Panc1 (cell line): ENCODE results near the gene TIMM22. TPM values are rescaled to one million over a fixed set of nuclear protein-coding genes. Genes with fewer than 3 reads are reported as not detected.

ENCODE experiments used
- ATAC-seq: fragments of 200-7000 bp; cut with Tn5 transposase; 2 replicates; pipeline ENCODE4 v1.9.1; 2020; ENCODE audit warnings: mild to moderate bottlenecking, moderate library complexity
- BruUV-seq: library from RNA; stranded (reverse); fragments of 400-500 nt; replicated peaks from 2 replicates; lab custom pipeline; 2021; lab: Mats Ljungman, UMichigan
- CTCF ChIA-PET: fragments of 300-600 bp; sonication (Branson Sonifier 250); formaldehyde crosslinking; loops from one replicate; lab custom pipeline; 2022; ENCODE audit warnings: antibody characterized with exemption; lab: Charles Lee
- POLR2A ChIA-PET: fragments of 300-600 bp; sonication (Branson Sonifier 250); formaldehyde crosslinking; loops from one replicate; lab custom pipeline; 2022; ENCODE audit warnings: antibody characterized with exemption; lab: Charles Lee
- DNase-seq: peaks from one replicate; pipeline ENCODE4 v3.0.0-alpha.2; 2010; ENCODE audit warnings: low read depth, low spot score
- H3K27ac ChIP-seq: 2 replicates; pipeline ENCODE4 v1.5.1; 2011; ENCODE audit warnings: mild to moderate bottlenecking, low read length, inconsistent platforms
- H3K27me3 ChIP-seq: fragments of 200-500 bp; sonication (Bioruptor generic); 2 replicates; pipeline ENCODE4 v1.6.0; 2014; ENCODE audit warnings: low read length, inconsistent platforms; ENCODE audit not compliant: control insufficient read depth, insufficient read depth
- H3K36me3 ChIP-seq: fragments of 200-500 bp; sonication (Bioruptor generic); 2 replicates; pipeline ENCODE4 v1.5.1; 2014; ENCODE audit warnings: inconsistent platforms, mild to moderate bottlenecking, low read length, moderate library complexity; ENCODE audit not compliant: control insufficient read depth, insufficient read depth
- H3K4me1 ChIP-seq: 2 replicates; pipeline ENCODE4 v1.5.1; 2011; ENCODE audit warnings: inconsistent platforms, mild to moderate bottlenecking, low read length, moderate library complexity; ENCODE audit not compliant: control insufficient read depth, insufficient read depth
- H3K4me3 ChIP-seq, 2 experiments: 2 replicates each; pipeline ENCODE4 v1.5.1; 2011 to 2012; ENCODE audit warnings: low read depth in 2 of 2, low read length in 2 of 2, mild to moderate bottlenecking in 2 of 2, inconsistent platforms in 1 of 2, moderate library complexity in 1 of 2
- H3K9me3 ChIP-seq: fragments of 200-500 bp; sonication (Bioruptor generic); 2 replicates; pipeline ENCODE4 v1.5.1; 2014; ENCODE audit warnings: low read depth, mild to moderate bottlenecking, inconsistent platforms, low read length, moderate library complexity; ENCODE audit not compliant: control insufficient read depth, insufficient read depth
- POLR2AphosphoS5 ChIP-seq: IDR thresholded peaks from 2 replicates; pipeline ENCODE4 v1.6.1; 2012; ENCODE audit warnings: mild to moderate bottlenecking, low read depth, low read length, moderate library complexity
- SIN3A ChIP-seq: IDR thresholded peaks from 2 replicates; pipeline ENCODE4 v1.6.1; 2012; ENCODE audit warnings: low read depth, mild to moderate bottlenecking, low read length, moderate library complexity, borderline replicate concordance; ENCODE audit not compliant: insufficient read depth
- TCF7L2 ChIP-seq: IDR thresholded peaks from 2 replicates; pipeline ENCODE4 v1.6.1; 2011; ENCODE audit warnings: mild to moderate bottlenecking, low read depth, low read length, inconsistent platforms
- in situ Hi-C: cut with HindIII; loops from 2 replicates; pipeline ENCODE4 v1.10.0; 2016; ENCODE audit warnings: low sequenced_read_pairs, low pct_unique_long_range_greater_than_20kb
- intact Hi-C: fragments of 100-400 bp; cut with micrococcal nuclease; formaldehyde crosslinking; loops from one replicate; pipeline ENCODE4 v1.10.0; 2022; ENCODE audit not compliant: unreplicated experiment
- total RNA-seq: library from RNA; stranded (reverse); gene quantifications from one replicate; pipeline ENCODE4 v1.2.1, GENCODE V29; 2021; ENCODE audit not compliant: unreplicated experiment
- TF ChIP-seq, protein P1 (sequence below): fragments of 450-650 bp; IDR thresholded peaks from 2 replicates; pipeline ENCODE4 v1.5.1; 2017; ENCODE audit warnings: mild to moderate bottlenecking
- TF ChIP-seq, protein P2 (sequence below), 2 experiments: IDR thresholded peaks; 2 replicates each; pipeline ENCODE4 v1.6.1; 2011 to 2012; ENCODE audit warnings: low read depth in 2 of 2, control low read depth in 1 of 2, low read length in 1 of 2, mild to moderate bottlenecking in 1 of 2, moderate library complexity in 1 of 2; ENCODE audit not compliant: insufficient read depth in 1 of 2

Gene TIMM22
- total RNA-seq, 1 experiment from 2014 or later, result 10.2 TPM

DNA sequence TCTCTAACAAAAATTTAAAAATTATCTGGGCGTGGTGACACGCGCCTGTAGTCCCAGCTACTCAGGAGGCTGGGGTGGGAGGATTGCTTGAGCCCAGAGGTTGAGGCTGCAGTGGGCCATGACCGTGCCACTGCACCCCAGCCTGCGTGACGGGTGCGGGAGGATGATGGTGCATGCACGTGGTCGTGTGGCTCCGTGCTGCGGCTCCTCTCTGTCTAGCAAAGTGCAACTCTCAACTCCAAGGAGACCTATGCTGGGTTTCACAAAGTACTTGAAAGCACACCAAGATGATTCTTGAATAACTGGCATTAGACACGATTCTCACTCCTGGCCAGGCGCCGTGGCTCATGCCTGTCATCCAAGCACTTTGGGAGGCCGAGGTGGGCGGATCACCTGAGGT, 43.2 kb upstream of the TIMM22 start:
- no TSS peak for BruUV-seq
- ATAC-seq, result no peak
- Histone ChIP-seq H3K27me3 (no peaks in the 10 kb centered on the region), H3K4me3 (no peak overlapping the region), H3K27ac (peak overlapping the region; percentile 96), H3K4me1 (peaks cover 66% of the 10 kb centered on the region), H3K9me3 (no peaks in the 10 kb centered on the region), H3K36me3 (no peaks in the 10 kb centered on the region)
- CTCF ChIA-PET, result interaction anchor here (0.6 kb wide), 1 partner anchor 27 kb away, joined by 3 read pairs; no protein-coding TSS in a partner anchor
- DNase-seq, result no peak
- in situ Hi-C loops, result no loop called here
- POLR2A ChIA-PET, result no interaction called here
- no peak for TF ChIP-seq TCF7L2
- TF ChIP-seq, protein P1, sequence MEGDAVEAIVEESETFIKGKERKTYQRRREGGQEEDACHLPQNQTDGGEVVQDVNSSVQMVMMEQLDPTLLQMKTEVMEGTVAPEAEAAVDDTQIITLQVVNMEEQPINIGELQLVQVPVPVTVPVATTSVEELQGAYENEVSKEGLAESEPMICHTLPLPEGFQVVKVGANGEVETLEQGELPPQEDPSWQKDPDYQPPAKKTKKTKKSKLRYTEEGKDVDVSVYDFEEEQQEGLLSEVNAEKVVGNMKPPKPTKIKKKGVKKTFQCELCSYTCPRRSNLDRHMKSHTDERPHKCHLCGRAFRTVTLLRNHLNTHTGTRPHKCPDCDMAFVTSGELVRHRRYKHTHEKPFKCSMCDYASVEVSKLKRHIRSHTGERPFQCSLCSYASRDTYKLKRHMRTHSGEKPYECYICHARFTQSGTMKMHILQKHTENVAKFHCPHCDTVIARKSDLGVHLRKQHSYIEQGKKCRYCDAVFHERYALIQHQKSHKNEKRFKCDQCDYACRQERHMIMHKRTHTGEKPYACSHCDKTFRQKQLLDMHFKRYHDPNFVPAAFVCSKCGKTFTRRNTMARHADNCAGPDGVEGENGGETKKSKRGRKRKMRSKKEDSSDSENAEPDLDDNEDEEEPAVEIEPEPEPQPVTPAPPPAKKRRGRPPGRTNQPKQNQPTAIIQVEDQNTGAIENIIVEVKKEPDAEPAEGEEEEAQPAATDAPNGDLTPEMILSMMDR, result no peak
- intact Hi-C loops, result no loop called here

DNA sequence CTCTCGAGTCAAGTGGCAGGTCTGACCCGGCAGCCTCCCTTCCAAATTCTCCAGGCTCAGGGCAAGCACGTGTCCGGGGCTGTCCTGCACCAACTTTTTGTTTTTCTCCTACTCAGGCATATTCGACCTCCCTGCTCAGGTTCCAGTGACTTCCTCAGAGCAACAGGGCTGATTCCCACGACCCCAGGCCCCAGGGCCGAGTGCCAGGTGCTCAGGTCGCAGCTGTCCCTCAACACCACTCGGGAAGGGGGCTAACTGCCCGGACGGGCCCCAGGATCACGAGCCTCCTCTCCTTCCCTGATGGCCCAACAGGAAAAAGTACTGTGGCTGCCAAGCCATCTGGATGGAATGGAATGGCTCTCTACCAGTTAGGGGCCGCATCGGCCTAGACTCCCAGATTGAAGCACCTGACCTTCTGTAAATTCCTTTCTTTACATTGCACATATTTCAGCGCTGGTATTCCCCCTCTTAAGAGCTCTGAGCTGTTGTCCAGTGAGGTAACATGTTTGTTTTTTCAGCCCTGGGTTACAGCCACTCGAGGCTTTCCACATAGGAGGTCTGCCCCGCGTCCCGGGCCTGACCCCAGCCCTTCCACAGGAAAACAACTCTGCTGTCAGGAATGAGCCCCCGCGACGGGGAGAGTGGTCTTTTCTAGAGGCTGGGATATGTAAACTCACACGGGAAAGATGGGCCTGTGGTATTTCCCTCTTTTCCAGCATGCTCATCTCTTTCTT, 42.3 kb upstream of the TIMM22 start:
- no peak overlapping the region; a peak in 1 of 4 replicates for H3K4me3 ChIP-seq
- CTCF ChIA-PET, result interaction anchor here (0.6 kb wide), 1 partner anchor 26 kb away, joined by 3 read pairs; no protein-coding TSS in a partner anchor
- peak; percentile 43 for ATAC-seq

DNA sequence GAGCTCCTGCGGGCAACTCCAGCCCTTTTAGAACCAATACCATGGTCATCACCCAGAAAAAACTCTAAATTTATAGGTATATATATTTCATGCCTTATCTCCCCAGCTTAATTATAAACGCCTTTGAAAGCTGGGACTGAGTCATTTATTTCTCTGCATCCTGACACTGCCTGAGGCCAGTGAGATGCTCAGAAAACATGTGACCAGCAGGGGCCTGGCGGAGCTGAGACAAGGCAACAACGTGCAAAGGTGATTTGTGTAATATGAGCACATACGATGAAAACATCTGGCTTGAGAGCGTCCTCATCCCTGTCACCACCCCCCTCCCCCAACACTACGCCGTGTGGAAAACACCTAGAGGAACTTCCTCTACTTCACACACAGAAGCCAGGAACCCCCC, 40.0 kb upstream of the TIMM22 start:
- no TSS peak for BruUV-seq
- intact Hi-C loops (no loop called here), in situ Hi-C loops (no loop called here)
- peak; percentile 22; the same call in 1 of the 2 replicates for ATAC-seq
- H3K9me3 ChIP-seq, result no peaks in the 10 kb centered on the region
- POLR2A ChIA-PET, result no interaction called here
- no peak for DNase-seq
- peaks cover 55% of the 10 kb centered on the region for H3K4me1 ChIP-seq
- no peaks in the 10 kb centered on the region for H3K36me3 ChIP-seq
- H3K4me3 ChIP-seq, result no peak overlapping the region
- peak overlapping the region; percentile 89 for H3K27ac ChIP-seq
- H3K27me3 ChIP-seq, result no peaks in the 10 kb centered on the region
- CTCF ChIA-PET, result no interaction called here
- TF ChIP-seq SIN3A (no peak), POLR2AphosphoS5 (no peak), TCF7L2 (no peak)
- TF ChIP-seq, protein P1, result no peak
- TF ChIP-seq, protein P2, sequence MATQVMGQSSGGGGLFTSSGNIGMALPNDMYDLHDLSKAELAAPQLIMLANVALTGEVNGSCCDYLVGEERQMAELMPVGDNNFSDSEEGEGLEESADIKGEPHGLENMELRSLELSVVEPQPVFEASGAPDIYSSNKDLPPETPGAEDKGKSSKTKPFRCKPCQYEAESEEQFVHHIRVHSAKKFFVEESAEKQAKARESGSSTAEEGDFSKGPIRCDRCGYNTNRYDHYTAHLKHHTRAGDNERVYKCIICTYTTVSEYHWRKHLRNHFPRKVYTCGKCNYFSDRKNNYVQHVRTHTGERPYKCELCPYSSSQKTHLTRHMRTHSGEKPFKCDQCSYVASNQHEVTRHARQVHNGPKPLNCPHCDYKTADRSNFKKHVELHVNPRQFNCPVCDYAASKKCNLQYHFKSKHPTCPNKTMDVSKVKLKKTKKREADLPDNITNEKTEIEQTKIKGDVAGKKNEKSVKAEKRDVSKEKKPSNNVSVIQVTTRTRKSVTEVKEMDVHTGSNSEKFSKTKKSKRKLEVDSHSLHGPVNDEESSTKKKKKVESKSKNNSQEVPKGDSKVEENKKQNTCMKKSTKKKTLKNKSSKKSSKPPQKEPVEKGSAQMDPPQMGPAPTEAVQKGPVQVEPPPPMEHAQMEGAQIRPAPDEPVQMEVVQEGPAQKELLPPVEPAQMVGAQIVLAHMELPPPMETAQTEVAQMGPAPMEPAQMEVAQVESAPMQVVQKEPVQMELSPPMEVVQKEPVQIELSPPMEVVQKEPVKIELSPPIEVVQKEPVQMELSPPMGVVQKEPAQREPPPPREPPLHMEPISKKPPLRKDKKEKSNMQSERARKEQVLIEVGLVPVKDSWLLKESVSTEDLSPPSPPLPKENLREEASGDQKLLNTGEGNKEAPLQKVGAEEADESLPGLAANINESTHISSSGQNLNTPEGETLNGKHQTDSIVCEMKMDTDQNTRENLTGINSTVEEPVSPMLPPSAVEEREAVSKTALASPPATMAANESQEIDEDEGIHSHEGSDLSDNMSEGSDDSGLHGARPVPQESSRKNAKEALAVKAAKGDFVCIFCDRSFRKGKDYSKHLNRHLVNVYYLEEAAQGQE (IDR thresholded peaks at IDR 0.05; ENCODE audit: insufficient read depth in 1 of 2, low read depth in 2 of 2, low read length in 1 of 2), result no peak

More for the DNA sequence above, 42.3 kb upstream of the TIMM22 start:
- TF ChIP-seq TCF7L2, result 0 out of 2 replicates have a peak, but pooled peaks have one; percentile 32
- peak; percentile 43; the same call in 1 of the 2 replicates for TF ChIP-seq POLR2AphosphoS5
- TF ChIP-seq, protein P1, result no peak
- Histone ChIP-seq H3K9me3 (no peaks in the 10 kb centered on the region), H3K27ac (peak overlapping the region; percentile 96), H3K27me3 (no peaks in the 10 kb centered on the region), H3K4me1 (peaks cover 71% of the 10 kb centered on the region), H3K36me3 (no peaks in the 10 kb centered on the region)
- intact Hi-C loops, result no loop called here
- in situ Hi-C loops, result no loop called here
- TSS peak; percentile 41 for BruUV-seq
- POLR2A ChIA-PET, result no interaction called here
- no peak for DNase-seq
